Neural progenitor cell (in vitro differentiated cells): Measurements from ENCODE around the gene CNTN3. TPM values are rescaled to one million over a fixed set of nuclear protein-coding genes. Genes with fewer than 3 reads are reported as not detected.

Experiments used
- DNase-seq: peaks from one replicate; pipeline ENCODE4 v3.0.0-alpha.2; 2016; ENCODE audit warnings: low spot score
- H2AFZ ChIP-seq: fragments of 200-600 bp; sonication (generic); replicated peaks from 2 replicates; pipeline ENCODE4 v1.6.1; 2016; ENCODE audit warnings: antibody characterized with exemption
- H3F3A ChIP-seq: fragments of 200-600 bp; sonication (generic); 2 replicates; pipeline ENCODE4 v1.6.1; 2016; ENCODE audit warnings: antibody characterized with exemption, low read depth
- H3K27ac ChIP-seq: fragments of 200-600 bp; sonication (generic); 2 replicates; pipeline ENCODE4 v1.5.1; 2016; ENCODE audit warnings: mild to moderate bottlenecking
- H3K27me3 ChIP-seq: fragments of 200-600 bp; sonication (generic); 2 replicates; pipeline ENCODE4 v1.6.1; 2016; ENCODE audit warnings: mild to moderate bottlenecking, moderate library complexity
- H3K36me3 ChIP-seq: fragments of 200-600 bp; sonication (generic); 2 replicates; pipeline ENCODE4 v1.5.1; 2016
- H3K4me1 ChIP-seq: fragments of 200-600 bp; sonication (generic); 2 replicates; pipeline ENCODE4 v1.6.1; 2016; ENCODE audit warnings: mixed run types
- H3K4me2 ChIP-seq: fragments of 200-600 bp; sonication (generic); 2 replicates; pipeline ENCODE4 v1.6.1; 2016
- H3K4me3 ChIP-seq: fragments of 200-600 bp; sonication (generic); 2 replicates; pipeline ENCODE4 v1.5.1; 2016
- H3K79me2 ChIP-seq: fragments of 200-600 bp; sonication (generic); 2 replicates; pipeline ENCODE4 v1.6.1; 2016; ENCODE audit warnings: low read depth
- H3K9ac ChIP-seq: fragments of 200-600 bp; sonication (generic); 2 replicates; pipeline ENCODE4 v1.6.1; 2016
- H3K9me3 ChIP-seq: fragments of 200-600 bp; sonication (generic); 2 replicates; pipeline ENCODE4 v1.5.1; 2016; ENCODE audit warnings: low read depth
- H4K20me1 ChIP-seq: fragments of 200-600 bp; sonication (generic); 2 replicates; pipeline ENCODE4 v1.6.1; 2016; ENCODE audit warnings: low read depth
- H3K27ac Mint-ChIP-seq: 3 replicates; pipeline ENCODE4 v1.8.0; 2021; ENCODE audit warnings: mixed read lengths
- H3K27me3 Mint-ChIP-seq: 2 replicates; pipeline ENCODE4 v1.8.0; 2022; ENCODE audit warnings: low read depth, mild to moderate bottlenecking, inconsistent platforms, moderate library complexity, mixed read lengths; ENCODE audit not compliant: insufficient read depth
- H3K36me3 Mint-ChIP-seq: 3 replicates; pipeline ENCODE4 v1.8.0; 2021; ENCODE audit warnings: mixed read lengths
- H3K4me1 Mint-ChIP-seq: 3 replicates; pipeline ENCODE4 v1.8.0; 2021; ENCODE audit warnings: mixed read lengths
- H3K4me3 Mint-ChIP-seq: 3 replicates; pipeline ENCODE4 v1.8.0; 2021; ENCODE audit warnings: mild to moderate bottlenecking, moderate library complexity, mixed read lengths
- H3K9me3 Mint-ChIP-seq: 3 replicates; pipeline ENCODE4 v1.8.0; 2020; ENCODE audit warnings: mixed read lengths
- CTCF ChIP-seq: fragments of 200-600 bp; sonication (generic); IDR thresholded peaks from 2 replicates; pipeline ENCODE4 v1.5.1; 2017; ENCODE audit warnings: antibody characterized with exemption, mild to moderate bottlenecking
- EZH2 ChIP-seq: fragments of 200-600 bp; sonication (generic); IDR thresholded peaks from 2 replicates; pipeline ENCODE4 v1.6.1; 2017; ENCODE audit warnings: antibody characterized with exemption, mild to moderate bottlenecking, moderate library complexity
- EZH2phosphoT487 ChIP-seq: fragments of 200-600 bp; sonication (generic); IDR thresholded peaks from 2 replicates; pipeline ENCODE4 v1.6.1; 2017; ENCODE audit warnings: antibody characterized with exemption
- total RNA-seq: library from RNA; depleted of rRNA; stranded (reverse); fragments of >200 nt; gene quantifications from 2 replicates; pipeline ENCODE4 v1.2.3, GENCODE V29; 2015; ENCODE audit warnings: low replicate concordance

Gene CNTN3
- 0.21 and 0.40 TPM in 2 replicates for total RNA-seq

- H3K36me3 Mint-ChIP-seq, result no peaks in the 10 kb centered on the region
These were observed at the start of gene CNTN3 for GRCh38 chr3:74614107-74614967. TSS of gene CNTN3 (minus strand) at chr3:74614659. CDS start at chr3:74521112, 93,547 bp downstream.

GRCh38 chr3:74663178-74663577, 48.7 kb upstream of the CNTN3 start:
- Histone ChIP-seq H3K27ac (no peak overlapping the region), H3K4me2 (no peak overlapping the region), H3K27me3 (no peaks in the 10 kb centered on the region), H3K4me1 (no peaks in the 10 kb centered on the region), H3K36me3 (no peaks in the 10 kb centered on the region), H3K9me3 (no peaks in the 10 kb centered on the region), H3K4me3 (no peak overlapping the region), H3F3A (no peaks in the 10 kb centered on the region), H4K20me1 (no peaks in the 10 kb centered on the region), H3K79me2 (no peaks in the 10 kb centered on the region), H3K9ac (no peak overlapping the region), H2AFZ (no peak overlapping the region)
- Mint-ChIP-seq H3K27me3 (no peaks in the 10 kb centered on the region), H3K4me3 (no peak overlapping the region), H3K27ac (no peak overlapping the region), H3K4me1 (no peaks in the 10 kb centered on the region), H3K9me3 (peaks cover 13% of the 10 kb centered on the region), H3K36me3 (no peaks in the 10 kb centered on the region)
- no peak for DNase-seq
- no peak for TF ChIP-seq EZH2phosphoT487
- no peak for TF ChIP-seq EZH2
- no peak for TF ChIP-seq CTCF

More at GRCh38 chr3:74614107-74614967, at the start of gene CNTN3:
- Histone ChIP-seq H3K4me2 (peak within 1 kb of the TSS; percentile 79), H3K27ac (no peak within 1 kb of the TSS), H3K4me3 (peak within 1 kb of the TSS; percentile 50), H2AFZ (peak within 1 kb of the TSS; percentile 97), H3F3A (peaks cover 11% of the 10 kb centered on the region), H3K27me3 (peaks cover 99% of the 10 kb centered on the region), H4K20me1 (no peaks in the 10 kb centered on the region), H3K79me2 (no peaks in the 10 kb centered on the region), H3K36me3 (no peaks in the 10 kb centered on the region), H3K9me3 (no peaks in the 10 kb centered on the region), H3K9ac (no peak within 1 kb of the TSS), H3K4me1 (no peaks in the 10 kb centered on the region)
- Mint-ChIP-seq H3K27me3 (peaks cover 31% of the 10 kb centered on the region), H3K4me3 (peak within 1 kb of the TSS; percentile 91), H3K27ac (no peak within 1 kb of the TSS), H3K9me3 (no peaks in the 10 kb centered on the region), H3K4me1 (peaks cover 11% of the 10 kb centered on the region)
- peak; percentile 88 for DNase-seq
- TF ChIP-seq EZH2phosphoT487 (no peak), CTCF (no peak), EZH2 (peak; percentile 75)

GRCh38 chr3:74661672-74662071, 47.2 kb upstream of the CNTN3 start:
- Histone ChIP-seq H3F3A (no peaks in the 10 kb centered on the region), H3K27me3 (no peaks in the 10 kb centered on the region), H3K4me3 (no peak overlapping the region), H3K36me3 (no peaks in the 10 kb centered on the region), H4K20me1 (no peaks in the 10 kb centered on the region), H3K27ac (no peak overlapping the region), H3K4me2 (no peak overlapping the region), H3K79me2 (no peaks in the 10 kb centered on the region), H3K4me1 (no peaks in the 10 kb centered on the region), H2AFZ (no peak overlapping the region), H3K9ac (no peak overlapping the region), H3K9me3 (no peaks in the 10 kb centered on the region)
- Mint-ChIP-seq H3K27ac (no peak overlapping the region), H3K9me3 (no peaks in the 10 kb centered on the region), H3K27me3 (no peaks in the 10 kb centered on the region), H3K36me3 (no peaks in the 10 kb centered on the region), H3K4me1 (no peaks in the 10 kb centered on the region), H3K4me3 (no peak overlapping the region)
- TF ChIP-seq EZH2phosphoT487, result no peak
- TF ChIP-seq EZH2, result no peak
- TF ChIP-seq CTCF, result no peak
- no peak for DNase-seq
